Adrenal gland (tissue), 12 donors: ENCODE data around the gene MAU2. TPM values are rescaled to one million over a fixed set of nuclear protein-coding genes. Genes with fewer than 3 reads are reported as not detected.

Experiments used
- DNase-seq, 7 donors: peaks; one replicate each; pipeline ENCODE4 v3.0.0-alpha.2; 2019 to 2020
- H3K27ac ChIP-seq, 5 donors: fragments of 200-600 bp; sonication (generic) in 4 of 5; 1 replicate in 3 of 5; 2 replicates in 2 of 5; pipeline versions ENCODE4 v1.5.1 to v1.8.0; 2016 to 2020; ENCODE audit warnings: mild to moderate bottlenecking in 1 of 5
- H3K27me3 ChIP-seq: fragments of 200-600 bp; 2 replicates; pipeline ENCODE4 v1.8.0; 2021
- H3K36me3 ChIP-seq, 2 donors: fragments of 200-600 bp; replicated peaks in 1 of 2; 1 replicate in 1 of 2; 2 replicates in 1 of 2; pipeline versions ENCODE4 v1.5.1 to v1.8.0; 2018 to 2022
- H3K4me1 ChIP-seq, 2 donors: fragments of 200-600 bp; replicated peaks in 1 of 2; 1 replicate in 1 of 2; 2 replicates in 1 of 2; pipeline versions ENCODE4 v1.5.1 to v1.8.0; 2018 to 2021
- H3K4me3 ChIP-seq, 4 donors: fragments of 200-600 bp; sonication (generic) in 3 of 4; one replicate each; pipeline ENCODE4 v1.5.1; 2016 to 2018
- H3K9me3 ChIP-seq, 3 donors: fragments of 200-600 bp; sonication (generic) in 1 of 3; replicated peaks in 1 of 3; 1 replicate in 2 of 3; 2 replicates in 1 of 3; pipeline versions ENCODE4 v1.5.1 to v1.8.0; 2016 to 2021
- POLR2A ChIP-seq, 2 donors: fragments of 450-650 bp; IDR thresholded peaks; one replicate each; pipeline ENCODE4 v1.6.1; 2017; ENCODE audit warnings: antibody characterized with exemption in 2 of 2, mild to moderate bottlenecking in 2 of 2, moderate library complexity in 1 of 2
- WGBS, 4 donors: extraction: QIAGEN DNeasy Blood & Tissue Kit in 2 of 4; methylation state at CpG; one replicate each; pipeline versions ENCODE4 v1.1.5 to v1.1.7; 2013 to 2017; 5-methylcytosine and 5-hydroxymethylcytosine counted together
- intact Hi-C, 2 donors: fragments of 100-400 bp; cut with DNase I; formaldehyde crosslinking; loops; one replicate each; pipeline versions ENCODE4 v1.14.1 to v1.15.0; 2022 to 2023
- polyA plus RNA-seq, 3 donors: library from polyadenylated mRNA; stranded (reverse); fragments of 200-250 nt in 2 of 3; fragments of 350-450 nt in 1 of 3; fragmentation: Illumina TruSeq in 1 of 3; extraction: RNeasy Lipid Tissue Mini Kit (QIAGEN cat#74804) in 1 of 3; gene quantifications; one replicate each; pipeline ENCODE4 v1.2.3, GENCODE V29; 2013 to 2014
- total RNA-seq, 9 donors: library from RNA; depleted of rRNA in 4 of 9; stranded (reverse); fragments of >200 nt in 4 of 9; fragments of 120-200 nt in 1 of 9; fragmentation: NEBNext Ultra II Directional in 1 of 9; extraction: Animal tissue kit (Norgen Biotek cat#: 25700) in 1 of 9; gene quantifications; one replicate each; pipeline versions ENCODE4 v1.1.0 to v1.2.4, GENCODE V29; 2013 to 2023
- TF ChIP-seq, protein P1 (sequence below), 6 experiments: fragments of 450-650 bp in 4 of 6; fragments of 200-600 bp in 2 of 6; sonication (generic) in 1 of 6; IDR thresholded peaks; 1 replicate in 5 of 6; 2 replicates in 1 of 6; pipeline versions ENCODE4 v1.5.1 to v1.8.0; 2016 to 2021; ENCODE audit warnings: antibody characterized with exemption in 6 of 6, mild to moderate bottlenecking in 2 of 6, moderate library complexity in 1 of 6
- donor health status: healthy with polysubstance abuse.
- donor health status: Bipolar disorder and iron deficiency.
- donor health status: DM: yes; HTN: yes; CAD: no.
- donor health status: DM: no; HTN: no; CAD: no.
- donor health status: DM: no; HTN: no; CAD: no.
- donor health status: DM: yes; HTN: yes; CAD: no.

Gene MAU2
- total and polyA plus RNA-seq, 12 donors: 14.9 to 64.8 (median 40.8) TPM

DNA sequence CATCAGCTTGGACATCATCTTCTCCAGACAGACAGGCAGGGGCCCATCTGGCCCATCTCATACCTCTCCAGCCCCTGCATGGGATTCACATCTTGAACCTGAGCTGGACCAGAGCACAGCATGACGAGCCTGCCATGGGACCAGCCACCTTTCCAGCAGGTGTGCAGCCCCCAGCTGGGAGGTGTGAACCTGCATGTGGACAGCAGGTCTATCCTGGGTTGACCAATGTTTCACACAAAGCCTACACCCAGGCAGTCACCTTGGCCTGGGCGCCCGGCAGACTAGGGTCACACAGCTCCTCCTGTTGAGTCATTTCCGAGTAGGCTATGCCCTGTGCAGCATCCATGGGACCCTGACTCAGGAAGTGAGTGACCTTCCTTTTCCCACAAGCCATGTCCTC, 41.4 kb downstream of the MAU2 start:
- intact Hi-C loops: no loop called here
- Histone ChIP-seq H3K36me3 (peaks cover 0 to 6% of the 10 kb centered on the region in 2 donors), H3K4me3 (no peak overlapping the region), H3K27ac (no peak overlapping the region), H3K9me3 (no peaks in the 10 kb centered on the region), H3K4me1 (peaks cover 0 to 5% of the 10 kb centered on the region in 2 donors), H3K27me3 (no peaks in the 10 kb centered on the region)
- WGBS, 4 donors: 74 to 85% (median 76%) methylated on average over 4 of the region's 4 CpGs; no CpG with 5 or more reads in 1 of the 4 donors
- TF ChIP-seq, protein P1, sequence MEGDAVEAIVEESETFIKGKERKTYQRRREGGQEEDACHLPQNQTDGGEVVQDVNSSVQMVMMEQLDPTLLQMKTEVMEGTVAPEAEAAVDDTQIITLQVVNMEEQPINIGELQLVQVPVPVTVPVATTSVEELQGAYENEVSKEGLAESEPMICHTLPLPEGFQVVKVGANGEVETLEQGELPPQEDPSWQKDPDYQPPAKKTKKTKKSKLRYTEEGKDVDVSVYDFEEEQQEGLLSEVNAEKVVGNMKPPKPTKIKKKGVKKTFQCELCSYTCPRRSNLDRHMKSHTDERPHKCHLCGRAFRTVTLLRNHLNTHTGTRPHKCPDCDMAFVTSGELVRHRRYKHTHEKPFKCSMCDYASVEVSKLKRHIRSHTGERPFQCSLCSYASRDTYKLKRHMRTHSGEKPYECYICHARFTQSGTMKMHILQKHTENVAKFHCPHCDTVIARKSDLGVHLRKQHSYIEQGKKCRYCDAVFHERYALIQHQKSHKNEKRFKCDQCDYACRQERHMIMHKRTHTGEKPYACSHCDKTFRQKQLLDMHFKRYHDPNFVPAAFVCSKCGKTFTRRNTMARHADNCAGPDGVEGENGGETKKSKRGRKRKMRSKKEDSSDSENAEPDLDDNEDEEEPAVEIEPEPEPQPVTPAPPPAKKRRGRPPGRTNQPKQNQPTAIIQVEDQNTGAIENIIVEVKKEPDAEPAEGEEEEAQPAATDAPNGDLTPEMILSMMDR (IDR thresholded peaks at IDR 0.05): no peak
- no peak for TF ChIP-seq POLR2A (IDR thresholded peaks at IDR 0.05)
- no peak for DNase-seq

DNA sequence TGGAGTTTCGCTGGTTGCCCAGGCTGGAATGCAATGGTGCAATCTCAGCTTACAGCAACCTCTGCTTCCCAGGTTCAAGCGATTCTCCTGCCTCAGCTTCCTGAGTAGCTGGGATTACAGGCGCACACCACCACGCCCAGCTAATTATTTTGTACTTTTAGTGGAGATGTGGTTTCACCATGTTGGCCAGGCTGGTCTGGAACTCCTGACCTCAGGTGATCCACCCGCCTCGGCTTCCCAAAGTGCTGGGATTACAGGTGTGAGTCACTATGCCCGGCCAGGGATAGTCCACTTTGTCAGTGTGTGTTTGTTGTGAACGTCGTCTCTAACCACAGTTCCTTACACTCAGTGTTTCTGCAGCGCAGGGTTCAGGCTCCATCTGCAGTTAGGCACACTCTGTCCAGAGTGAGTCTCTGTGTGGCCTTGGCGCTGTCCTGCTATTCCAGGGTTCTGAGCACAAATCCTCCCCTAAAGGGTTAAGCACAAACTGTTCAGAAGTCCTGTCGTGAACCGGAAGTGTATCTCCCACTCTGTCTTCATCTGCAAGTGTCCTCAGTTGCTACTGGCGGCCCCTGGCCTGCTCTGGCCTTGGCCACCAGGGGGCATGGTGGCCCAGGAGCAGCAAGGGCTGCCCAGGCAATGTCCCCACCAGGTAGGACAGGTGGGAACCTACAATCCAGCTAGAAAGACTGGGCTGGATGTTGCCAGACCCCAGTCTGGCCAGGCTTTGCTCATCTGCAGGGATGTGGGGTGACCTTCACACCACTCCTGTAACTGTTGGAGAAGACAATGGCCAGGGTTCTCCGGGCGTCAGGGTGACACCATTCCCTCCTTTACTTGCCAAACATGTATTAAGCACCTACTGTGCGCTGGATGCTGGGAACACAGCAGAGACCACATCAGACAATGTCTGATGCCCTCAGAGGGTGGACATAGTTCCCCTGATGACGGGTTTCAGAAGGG, 46.1 kb downstream of the MAU2 start:
- peaks cover 0 to 5% of the 10 kb centered on the region in 2 donors for H3K4me1 ChIP-seq
- no peaks in the 10 kb centered on the region for H3K9me3 ChIP-seq
- intact Hi-C loops: loop anchor here (2.0 to 5.0 kb wide), 2 partner anchors 124 to 126 kb away; no protein-coding TSS in a partner anchor
- peak overlapping the region in 1 of 5 donors; percentile 24 for H3K27ac ChIP-seq
- no peaks in the 10 kb centered on the region for H3K36me3 ChIP-seq
- peak; percentile 59 to 89 (median 77) for DNase-seq
- 42 to 67% (median 48%) methylated on average over 7 to 18 of the region's 18 CpGs for WGBS, 4 donors
- no peak overlapping the region for H3K4me3 ChIP-seq
- no peak for TF ChIP-seq POLR2A (IDR thresholded peaks at IDR 0.05)
- TF ChIP-seq, protein P1 (IDR thresholded peaks at IDR 0.05): peak; percentile 87 to 97 (median 96)
- no peaks in the 10 kb centered on the region for H3K27me3 ChIP-seq

DNA sequence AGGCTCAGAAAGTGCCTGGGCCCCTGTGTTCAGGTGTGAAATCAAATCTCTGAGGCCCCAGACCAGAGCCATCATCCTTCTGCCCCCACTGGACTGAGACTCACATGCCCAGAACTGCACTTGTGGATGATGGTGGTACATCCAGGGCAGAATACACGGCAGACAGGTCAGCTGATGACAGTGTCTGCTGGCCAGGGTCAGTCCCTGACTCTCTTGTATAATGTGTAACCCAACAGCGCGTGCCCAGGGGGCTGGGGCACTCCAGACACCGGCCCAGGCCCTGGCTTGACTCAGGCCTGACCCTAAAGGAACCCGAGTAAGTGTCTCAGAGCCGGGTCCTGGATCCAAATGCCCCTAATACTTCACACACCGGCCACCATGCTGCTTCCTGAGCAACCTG, 47.5 kb downstream of the MAU2 start:
- TF ChIP-seq, protein P1 (IDR thresholded peaks at IDR 0.05): no peak
- TF ChIP-seq POLR2A (IDR thresholded peaks at IDR 0.05): no peak
- H3K9me3 ChIP-seq: no peaks in the 10 kb centered on the region
- intact Hi-C loops: loop anchor here in 1 of 2 donors (5.0 kb wide), 1 partner anchor 124 kb away; no protein-coding TSS in a partner anchor
- H3K4me1 ChIP-seq: peaks cover 0 to 5% of the 10 kb centered on the region in 2 donors
- no peak overlapping the region for H3K27ac ChIP-seq
- H3K27me3 ChIP-seq: no peaks in the 10 kb centered on the region
- H3K4me3 ChIP-seq: no peak overlapping the region
- no peaks in the 10 kb centered on the region for H3K36me3 ChIP-seq
- DNase-seq: no peak
- WGBS, 4 donors: 80 to 100% (median 87%) methylated on average over 1 to 7 of the region's 7 CpGs

DNA sequence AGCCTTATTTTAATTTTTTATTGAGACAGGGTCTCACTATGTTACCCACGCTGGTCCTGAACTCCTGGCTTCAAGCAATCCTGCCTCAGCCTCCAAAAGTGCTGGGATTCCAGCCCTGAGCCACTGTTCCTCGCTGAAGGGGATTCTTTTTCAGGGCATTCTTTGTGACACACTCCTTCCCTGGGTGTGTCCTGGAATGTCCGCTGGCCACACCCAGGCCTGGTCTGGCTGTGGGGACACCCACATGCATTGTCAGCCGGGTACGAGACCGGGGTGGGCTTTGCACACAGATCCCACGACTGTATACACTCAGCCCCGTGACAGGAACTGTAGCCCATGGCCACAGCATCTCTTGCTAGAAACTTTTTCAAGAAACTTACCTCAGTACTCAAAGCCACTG, 50.4 kb downstream of the MAU2 start:
- no peak for DNase-seq
- TF ChIP-seq, protein P1 (IDR thresholded peaks at IDR 0.05): no peak
- TF ChIP-seq POLR2A (IDR thresholded peaks at IDR 0.05): no peak
- H3K36me3 ChIP-seq: no peaks in the 10 kb centered on the region
- H3K4me1 ChIP-seq: peaks cover 0 to 5% of the 10 kb centered on the region in 2 donors
- H3K27me3 ChIP-seq: no peaks in the 10 kb centered on the region
- H3K4me3 ChIP-seq: no peak overlapping the region
- WGBS, 4 donors: 74 to 90% (median 75%) methylated on average over 8 of the region's 8 CpGs
- H3K27ac ChIP-seq: no peak overlapping the region
- intact Hi-C loops: no loop called here
- H3K9me3 ChIP-seq: no peaks in the 10 kb centered on the region
